Neutrophil (primary cell): ENCODE results near the gene PRDM5.

Source experiments
- H3K27ac ChIP-seq: fragments of 200-600 bp; sonication (generic); 2 replicates; pipeline ENCODE4 v1.5.1; 2016; ENCODE audit warnings: mild to moderate bottlenecking, moderate library complexity
- H3K27me3 ChIP-seq: fragments of 200-600 bp; sonication (generic); 2 replicates; pipeline ENCODE4 v1.6.0; 2016; ENCODE audit warnings: mild to moderate bottlenecking
- H3K36me3 ChIP-seq: fragments of 200-600 bp; sonication (generic); 2 replicates; pipeline ENCODE4 v1.5.1; 2017
- H3K4me1 ChIP-seq, 2 experiments: fragments of 200-600 bp in 1 of 2; sonication (generic) in 1 of 2; 1 replicate in 1 of 2; 2 replicates in 1 of 2; pipeline versions ENCODE4 v1.5.1 to v1.6.1; 2013 to 2016; ENCODE audit warnings: low read depth in 1 of 2, low read length in 1 of 2, mild to moderate bottlenecking in 1 of 2, moderate library complexity in 1 of 2; ENCODE audit not compliant: control insufficient read depth in 1 of 2, insufficient read depth in 1 of 2
- H3K4me3 ChIP-seq, 2 experiments: fragments of 200-600 bp in 1 of 2; sonication (generic) in 1 of 2; 1 replicate in 1 of 2; 2 replicates in 1 of 2; pipeline ENCODE4 v1.5.1; 2013 to 2016; ENCODE audit warnings: low read depth in 1 of 2, low read length in 1 of 2, mild to moderate bottlenecking in 1 of 2, moderate library complexity in 1 of 2
- H3K9me3 ChIP-seq: fragments of 200-600 bp; sonication (generic); 2 replicates; pipeline ENCODE4 v1.5.1; 2016
- TF ChIP-seq, protein P1 (sequence below): fragments of 200-600 bp; sonication (generic); IDR thresholded peaks from 2 replicates; pipeline ENCODE4 v1.5.1; 2016; ENCODE audit warnings: antibody characterized with exemption

PRDM5 gene

DNA sequence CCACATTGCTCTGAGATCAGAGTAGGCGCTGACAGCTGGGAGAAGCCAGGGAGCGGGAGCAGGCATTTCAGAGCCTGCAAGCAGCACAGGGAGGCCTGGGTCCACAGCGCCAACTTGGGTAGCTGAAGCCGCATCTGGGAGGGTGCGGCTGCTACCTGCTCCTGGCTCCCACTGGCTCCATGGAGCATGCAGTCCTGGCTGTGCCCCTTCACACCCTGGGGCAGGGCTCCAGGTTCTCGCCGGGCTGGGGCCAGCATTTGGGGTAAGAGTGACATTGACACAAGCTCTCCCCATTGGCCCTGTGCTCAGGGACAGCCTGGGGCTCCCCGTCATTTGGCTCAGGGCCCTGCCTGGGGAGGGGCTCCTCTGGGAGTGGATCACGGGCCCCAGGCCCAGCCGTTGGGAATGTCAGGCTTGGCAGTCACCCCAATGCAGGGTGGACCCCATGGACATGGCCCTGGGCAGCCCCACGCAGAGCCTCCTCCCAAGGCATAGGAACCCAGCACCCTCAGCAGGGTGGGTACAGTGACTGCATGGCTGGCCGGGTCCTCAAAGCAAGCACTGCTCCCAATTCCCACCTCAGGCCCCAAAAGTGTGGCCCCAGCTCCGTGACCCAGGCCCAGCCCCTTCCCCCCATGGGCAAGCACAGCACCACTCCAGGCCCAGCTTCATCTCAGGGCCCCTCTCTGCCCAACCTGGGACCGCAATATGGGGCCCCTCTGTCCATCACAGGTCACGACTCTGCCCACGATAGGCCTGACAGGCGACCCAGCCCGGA is 82.4 kb downstream of the PRDM5 start:
- Histone ChIP-seq H3K27me3 (no peaks in the 10 kb centered on the region), H3K9me3 (no peaks in the 10 kb centered on the region), H3K36me3 (no peaks in the 10 kb centered on the region), H3K4me3 (no peak overlapping the region), H3K27ac (no peak overlapping the region), H3K4me1 (no peaks in the 10 kb centered on the region)
- TF ChIP-seq, protein P1, sequence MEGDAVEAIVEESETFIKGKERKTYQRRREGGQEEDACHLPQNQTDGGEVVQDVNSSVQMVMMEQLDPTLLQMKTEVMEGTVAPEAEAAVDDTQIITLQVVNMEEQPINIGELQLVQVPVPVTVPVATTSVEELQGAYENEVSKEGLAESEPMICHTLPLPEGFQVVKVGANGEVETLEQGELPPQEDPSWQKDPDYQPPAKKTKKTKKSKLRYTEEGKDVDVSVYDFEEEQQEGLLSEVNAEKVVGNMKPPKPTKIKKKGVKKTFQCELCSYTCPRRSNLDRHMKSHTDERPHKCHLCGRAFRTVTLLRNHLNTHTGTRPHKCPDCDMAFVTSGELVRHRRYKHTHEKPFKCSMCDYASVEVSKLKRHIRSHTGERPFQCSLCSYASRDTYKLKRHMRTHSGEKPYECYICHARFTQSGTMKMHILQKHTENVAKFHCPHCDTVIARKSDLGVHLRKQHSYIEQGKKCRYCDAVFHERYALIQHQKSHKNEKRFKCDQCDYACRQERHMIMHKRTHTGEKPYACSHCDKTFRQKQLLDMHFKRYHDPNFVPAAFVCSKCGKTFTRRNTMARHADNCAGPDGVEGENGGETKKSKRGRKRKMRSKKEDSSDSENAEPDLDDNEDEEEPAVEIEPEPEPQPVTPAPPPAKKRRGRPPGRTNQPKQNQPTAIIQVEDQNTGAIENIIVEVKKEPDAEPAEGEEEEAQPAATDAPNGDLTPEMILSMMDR: no peak

DNA sequence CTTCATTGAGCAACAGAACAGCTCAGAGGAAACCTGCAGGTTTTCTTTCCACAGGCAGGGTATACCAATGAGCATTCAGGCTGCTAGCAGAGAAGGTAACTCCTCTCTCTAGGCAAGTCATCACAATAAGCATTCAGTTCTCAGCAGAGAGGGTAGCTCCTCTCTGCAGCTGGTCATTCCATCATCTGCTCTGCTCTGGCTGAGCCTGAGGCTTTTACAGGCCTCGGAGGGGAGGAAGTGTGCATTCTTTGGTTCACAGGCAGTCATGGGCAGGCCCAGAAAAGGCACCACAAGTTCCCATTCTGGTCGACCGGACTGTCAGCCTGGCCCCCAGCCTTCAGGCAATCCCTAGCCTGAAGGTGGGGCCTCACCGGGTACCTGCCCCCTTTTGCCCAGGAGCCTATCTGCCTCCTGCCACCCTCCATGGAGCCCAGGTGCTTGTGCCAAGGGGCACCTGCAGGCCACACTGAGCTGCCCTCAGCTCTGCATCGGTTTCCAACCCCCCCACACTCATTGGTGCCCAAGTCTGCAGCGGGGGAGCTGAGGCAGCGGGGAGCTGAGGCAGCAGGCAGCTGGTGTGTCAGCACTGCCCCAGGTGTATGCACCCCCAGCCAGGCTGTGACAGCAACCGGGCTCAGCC is 83.1 kb downstream of the PRDM5 start:
- no peaks in the 10 kb centered on the region for H3K4me1 ChIP-seq
- TF ChIP-seq, protein P1: no peak

GRCh38 chr4:120838784-120839183 is 83.7 kb downstream of the PRDM5 start:
- no peaks in the 10 kb centered on the region for H3K9me3 ChIP-seq
- no peaks in the 10 kb centered on the region for H3K4me1 ChIP-seq
- H3K36me3 ChIP-seq: no peaks in the 10 kb centered on the region
- TF ChIP-seq, protein P1: no peak
- H3K27me3 ChIP-seq: no peaks in the 10 kb centered on the region
- H3K4me3 ChIP-seq: no peak overlapping the region
- no peak overlapping the region for H3K27ac ChIP-seq

More for the DNA sequence above, 83.1 kb downstream of the PRDM5 start:
- Histone ChIP-seq H3K4me3 (no peak overlapping the region), H3K27ac (no peak overlapping the region), H3K9me3 (no peaks in the 10 kb centered on the region), H3K27me3 (no peaks in the 10 kb centered on the region), H3K36me3 (no peaks in the 10 kb centered on the region)

GRCh38 chr4:120837656-120838055 is 84.9 kb downstream of the PRDM5 start:
- TF ChIP-seq, protein P1: no peak
- no peaks in the 10 kb centered on the region for H3K9me3 ChIP-seq

DNA sequence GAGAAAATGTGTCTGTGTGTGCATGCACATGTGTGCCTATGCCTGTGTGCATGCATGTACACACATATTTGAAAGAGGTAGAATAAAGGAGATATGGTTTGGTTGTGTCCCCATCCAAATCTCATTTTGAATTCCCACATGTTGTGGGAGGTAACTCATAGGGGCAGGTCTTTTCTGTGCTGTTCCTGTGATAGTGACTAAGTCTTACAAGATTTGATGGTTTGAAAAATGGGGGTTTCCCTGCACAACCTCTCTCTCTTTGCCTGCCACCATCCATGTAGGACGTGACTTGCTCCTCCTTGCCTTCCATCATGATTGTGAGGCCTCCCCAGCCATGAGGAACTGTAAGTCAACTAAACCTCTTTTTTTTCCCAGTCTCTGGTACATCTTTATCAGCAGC is 87.2 kb downstream of the PRDM5 start:
- H3K4me3 ChIP-seq: no peak overlapping the region
- TF ChIP-seq, protein P1: no peak
- no peaks in the 10 kb centered on the region for H3K4me1 ChIP-seq
- H3K27ac ChIP-seq: no peak overlapping the region
- H3K27me3 ChIP-seq: no peaks in the 10 kb centered on the region
- H3K9me3 ChIP-seq: no peaks in the 10 kb centered on the region
- H3K36me3 ChIP-seq: no peaks in the 10 kb centered on the region

More at GRCh38 chr4:120837656-120838055, 84.9 kb downstream of the PRDM5 start:
- Histone ChIP-seq H3K27ac (no peak overlapping the region), H3K36me3 (no peaks in the 10 kb centered on the region), H3K4me3 (no peak overlapping the region), H3K27me3 (no peaks in the 10 kb centered on the region), H3K4me1 (no peaks in the 10 kb centered on the region)
